ENCODE results near the gene KDM5A.
"Not testable (repeated sequence)": the region's sequence is repeated elsewhere in the genome, so short reads cannot be mapped to it uniquely, and the experiment has no call there.

DNA sequence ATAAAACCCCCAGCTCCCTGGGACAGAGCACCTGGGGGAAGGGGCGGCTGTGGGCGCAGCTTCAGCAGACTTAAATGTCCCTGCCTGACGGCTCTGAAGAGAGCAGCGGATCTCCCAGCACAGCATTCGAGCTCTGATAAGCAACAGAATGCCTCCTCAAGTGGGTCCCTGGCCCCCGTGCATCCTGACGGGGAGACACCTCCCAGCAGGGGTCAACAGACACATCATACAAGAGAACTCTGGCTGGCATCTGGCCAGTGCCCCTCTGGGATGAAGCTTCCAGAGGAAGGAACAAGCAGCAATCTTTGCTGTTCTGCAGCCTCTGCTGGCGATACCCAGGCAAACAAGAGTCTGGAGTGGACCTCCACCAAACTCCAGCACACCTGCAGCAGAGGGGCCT lies 91.1 kb downstream of the KDM5A start:
- TF ChIP-seq, protein P1, sequence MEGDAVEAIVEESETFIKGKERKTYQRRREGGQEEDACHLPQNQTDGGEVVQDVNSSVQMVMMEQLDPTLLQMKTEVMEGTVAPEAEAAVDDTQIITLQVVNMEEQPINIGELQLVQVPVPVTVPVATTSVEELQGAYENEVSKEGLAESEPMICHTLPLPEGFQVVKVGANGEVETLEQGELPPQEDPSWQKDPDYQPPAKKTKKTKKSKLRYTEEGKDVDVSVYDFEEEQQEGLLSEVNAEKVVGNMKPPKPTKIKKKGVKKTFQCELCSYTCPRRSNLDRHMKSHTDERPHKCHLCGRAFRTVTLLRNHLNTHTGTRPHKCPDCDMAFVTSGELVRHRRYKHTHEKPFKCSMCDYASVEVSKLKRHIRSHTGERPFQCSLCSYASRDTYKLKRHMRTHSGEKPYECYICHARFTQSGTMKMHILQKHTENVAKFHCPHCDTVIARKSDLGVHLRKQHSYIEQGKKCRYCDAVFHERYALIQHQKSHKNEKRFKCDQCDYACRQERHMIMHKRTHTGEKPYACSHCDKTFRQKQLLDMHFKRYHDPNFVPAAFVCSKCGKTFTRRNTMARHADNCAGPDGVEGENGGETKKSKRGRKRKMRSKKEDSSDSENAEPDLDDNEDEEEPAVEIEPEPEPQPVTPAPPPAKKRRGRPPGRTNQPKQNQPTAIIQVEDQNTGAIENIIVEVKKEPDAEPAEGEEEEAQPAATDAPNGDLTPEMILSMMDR (IDR thresholded peaks at IDR 0.05): not testable (repeated sequence)
- not testable (repeated sequence) for TF ChIP-seq POLR2A (IDR thresholded peaks at IDR 0.05)
